HG03442 (cell line): ENCODE results near the gene NUFIP2.
A peak's percentile ranks its signal among the peaks of the same experiment; 100 is the strongest.
"Not testable (repeated sequence)": the region's sequence is repeated elsewhere in the genome, so short reads cannot be mapped to it uniquely, and the experiment has no call there.

Experiments
- ATAC-seq: cut with Tn5 transposase; IDR thresholded peaks from one replicate; pipeline ENCODE4 v1.9.1; 2021; ENCODE audit warnings: mild to moderate bottlenecking, moderate library complexity; ENCODE audit not compliant: unreplicated experiment

Gene NUFIP2, protein sequence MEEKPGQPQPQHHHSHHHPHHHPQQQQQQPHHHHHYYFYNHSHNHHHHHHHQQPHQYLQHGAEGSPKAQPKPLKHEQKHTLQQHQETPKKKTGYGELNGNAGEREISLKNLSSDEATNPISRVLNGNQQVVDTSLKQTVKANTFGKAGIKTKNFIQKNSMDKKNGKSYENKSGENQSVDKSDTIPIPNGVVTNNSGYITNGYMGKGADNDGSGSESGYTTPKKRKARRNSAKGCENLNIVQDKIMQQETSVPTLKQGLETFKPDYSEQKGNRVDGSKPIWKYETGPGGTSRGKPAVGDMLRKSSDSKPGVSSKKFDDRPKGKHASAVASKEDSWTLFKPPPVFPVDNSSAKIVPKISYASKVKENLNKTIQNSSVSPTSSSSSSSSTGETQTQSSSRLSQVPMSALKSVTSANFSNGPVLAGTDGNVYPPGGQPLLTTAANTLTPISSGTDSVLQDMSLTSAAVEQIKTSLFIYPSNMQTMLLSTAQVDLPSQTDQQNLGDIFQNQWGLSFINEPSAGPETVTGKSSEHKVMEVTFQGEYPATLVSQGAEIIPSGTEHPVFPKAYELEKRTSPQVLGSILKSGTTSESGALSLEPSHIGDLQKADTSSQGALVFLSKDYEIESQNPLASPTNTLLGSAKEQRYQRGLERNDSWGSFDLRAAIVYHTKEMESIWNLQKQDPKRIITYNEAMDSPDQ

GRCh38 chr17:29293890-29294579 is at the start of gene NUFIP2:
Gene NUFIP2, minus strand, starts transcription at chr17:29294148. Its CDS starts 89 bp downstream, at chr17:29294059.
- ATAC-seq, result peak; percentile 76

DNA sequence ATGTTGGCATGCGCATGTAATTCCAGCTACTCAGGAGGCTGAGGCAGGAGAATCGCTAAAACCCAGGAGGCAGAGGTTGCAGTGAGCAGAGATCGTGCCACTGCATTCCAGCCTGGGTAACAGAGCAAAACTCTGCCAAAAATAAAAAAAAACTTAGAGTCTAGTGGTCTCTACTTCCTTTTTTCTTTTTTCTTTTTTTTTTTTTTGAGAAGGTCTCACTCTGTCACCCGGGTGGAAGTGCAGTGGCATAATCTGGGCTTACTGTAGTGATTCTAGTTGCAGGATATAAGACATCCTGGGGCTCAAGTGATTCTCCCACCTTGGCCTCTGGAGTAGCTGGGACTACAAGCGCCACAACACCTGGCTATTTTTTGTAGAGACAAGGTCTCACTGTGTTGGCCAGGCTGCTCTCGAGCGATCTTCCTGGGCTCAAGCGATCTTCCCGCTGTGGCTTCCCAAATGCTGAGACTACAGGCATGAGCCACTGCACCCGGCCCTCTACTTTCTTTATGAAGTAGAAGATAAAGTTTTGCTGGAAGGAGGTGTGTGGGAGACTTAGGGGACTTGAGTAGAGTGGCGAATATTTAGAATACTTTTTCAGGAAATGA is 48.3 kb upstream of the NUFIP2 start:
- no peak for ATAC-seq

- ATAC-seq, result no peak
Observed at GRCh38 chr17:29341726-29342125, 47.8 kb upstream of the NUFIP2 start.

DNA sequence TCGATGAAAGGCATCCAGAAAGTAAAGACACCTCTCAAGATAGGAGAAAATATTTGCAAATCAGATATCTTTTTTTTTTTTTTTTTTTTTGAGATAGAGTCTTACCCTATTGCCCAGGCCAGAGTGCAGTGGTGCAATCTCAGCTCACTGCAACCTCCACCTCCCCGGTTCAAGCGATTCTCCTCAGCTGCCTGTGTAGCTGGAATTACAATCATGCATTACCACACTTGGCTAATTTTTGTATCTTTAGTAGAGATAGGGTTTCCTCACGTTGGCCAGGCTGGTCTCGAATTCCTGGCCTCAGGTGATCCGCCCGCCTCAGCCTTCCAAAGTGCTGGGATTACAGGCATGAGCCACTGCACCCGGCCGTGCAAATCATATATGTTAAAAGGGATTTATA is 45.1 kb upstream of the NUFIP2 start:
- not testable (repeated sequence) for ATAC-seq

- ATAC-seq, result no peak
Observed at GRCh38 chr17:29331708-29332085, 37.7 kb upstream of the NUFIP2 start.

DNA sequence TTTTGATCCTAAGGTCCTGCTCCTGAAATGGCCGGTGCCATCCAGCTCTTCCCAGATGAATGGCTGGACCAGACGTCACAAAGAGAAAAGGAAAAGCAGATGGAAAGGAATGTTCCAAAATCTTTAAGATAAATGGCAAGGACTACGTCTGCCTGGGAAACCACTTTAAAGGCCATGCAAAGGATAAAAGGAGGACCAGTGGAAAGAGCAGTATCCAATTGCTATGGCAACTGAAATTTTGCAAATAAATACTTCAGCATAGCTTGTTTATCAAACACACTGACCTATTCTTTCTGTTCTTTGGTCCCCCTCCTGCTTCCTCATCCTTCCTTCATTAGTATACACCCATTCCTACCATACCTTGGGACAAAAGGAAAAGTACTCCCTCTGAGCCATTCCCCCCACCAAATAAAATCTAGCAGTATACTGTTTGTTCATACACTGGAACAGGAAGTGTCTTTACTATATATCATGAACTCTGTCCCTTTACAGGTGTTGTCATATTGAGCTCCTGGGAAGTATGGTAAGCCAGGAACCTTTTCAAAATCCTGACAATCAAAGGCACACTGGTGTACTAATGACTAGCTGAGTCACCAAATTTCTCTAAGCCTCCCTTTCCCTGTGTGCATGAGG is 37.2 kb upstream of the NUFIP2 start:
- ATAC-seq, result no peak

- ATAC-seq, result no peak
Observed at GRCh38 chr17:29327412-29327811, 33.5 kb upstream of the NUFIP2 start.

DNA sequence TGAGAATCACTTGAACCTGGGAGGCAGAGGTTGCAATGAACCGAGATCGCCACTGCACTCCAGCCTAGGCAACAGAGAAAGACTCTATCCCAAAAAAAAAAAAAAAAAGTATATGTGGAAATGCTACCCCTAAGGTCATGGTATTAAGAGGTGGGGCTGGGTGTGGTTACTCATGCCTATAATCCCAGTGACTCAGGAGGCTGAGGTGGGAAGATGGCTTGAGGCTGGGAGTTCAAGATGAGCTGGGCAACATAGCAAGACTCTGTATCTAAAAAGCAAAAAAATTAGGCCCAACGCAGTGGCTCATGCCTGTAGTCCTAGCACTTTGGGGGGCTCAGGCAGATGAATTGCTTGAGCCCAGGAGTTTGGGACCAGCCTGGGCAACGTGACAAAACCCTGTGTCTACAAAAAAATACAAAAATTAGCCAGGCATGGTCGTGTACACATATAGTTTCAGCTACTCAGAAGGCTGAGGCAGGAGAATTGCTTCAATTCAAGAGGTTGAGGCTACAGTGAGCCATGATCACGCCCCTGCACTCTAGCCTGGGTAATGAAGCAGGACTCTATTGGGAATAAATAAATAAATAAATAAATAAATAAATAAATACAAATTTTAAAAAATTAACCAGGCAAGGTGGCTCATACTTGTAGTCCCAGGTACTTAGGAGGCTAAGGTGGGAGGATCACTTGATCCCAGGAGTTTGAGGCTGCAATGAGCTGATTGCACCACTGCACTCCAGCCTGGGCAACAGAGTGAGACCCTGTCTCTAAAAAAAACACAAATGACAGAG is 32.3 kb upstream of the NUFIP2 start:
- ATAC-seq, result no peak

- no peak for ATAC-seq
Observed at GRCh38 chr17:29322363-29322762, 28.4 kb upstream of the NUFIP2 start.

GRCh38 chr17:29303386-29303785 is 9.4 kb upstream of the NUFIP2 start:
- ATAC-seq, result no peak

DNA sequence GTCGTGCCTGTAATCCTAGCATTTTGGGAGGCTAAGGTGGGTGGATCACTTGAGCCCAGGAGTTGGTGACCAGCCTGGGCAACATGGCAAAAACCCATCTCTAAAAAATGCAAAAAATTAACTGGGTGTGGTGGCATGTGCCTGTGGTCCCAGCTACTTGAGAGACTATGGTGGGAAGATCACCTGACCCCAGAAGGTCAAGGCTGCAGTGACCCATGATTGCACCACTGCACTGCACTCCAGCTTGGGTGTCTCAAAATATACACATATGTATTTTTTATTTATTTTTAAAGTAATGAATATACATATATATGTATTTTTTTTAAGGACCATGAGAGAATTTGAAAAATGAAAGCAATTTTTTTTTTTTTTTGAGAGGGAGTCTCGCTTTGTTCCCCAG is 5.1 kb upstream of the NUFIP2 start:
- ATAC-seq, result no peak

- no peak for ATAC-seq
Observed at GRCh38 chr17:29295420-29295819, 1.5 kb upstream of the NUFIP2 start.

- no peak for ATAC-seq
Observed at GRCh38 chr17:29294580-29294900, 592 bp upstream of the NUFIP2 start.

GRCh38 chr17:29292992-29293889 is 707 bp downstream of the NUFIP2 start:
- peak; percentile 21 for ATAC-seq

- peak; percentile 14 for ATAC-seq
Observed at GRCh38 chr17:29292071-29292991, 1.6 kb downstream of the NUFIP2 start.

- no peak for ATAC-seq
Observed at GRCh38 chr17:29291163-29291752, 2.7 kb downstream of the NUFIP2 start.

- ATAC-seq, result no peak
Observed at GRCh38 chr17:29289852-29290251, 4.1 kb downstream of the NUFIP2 start.

DNA sequence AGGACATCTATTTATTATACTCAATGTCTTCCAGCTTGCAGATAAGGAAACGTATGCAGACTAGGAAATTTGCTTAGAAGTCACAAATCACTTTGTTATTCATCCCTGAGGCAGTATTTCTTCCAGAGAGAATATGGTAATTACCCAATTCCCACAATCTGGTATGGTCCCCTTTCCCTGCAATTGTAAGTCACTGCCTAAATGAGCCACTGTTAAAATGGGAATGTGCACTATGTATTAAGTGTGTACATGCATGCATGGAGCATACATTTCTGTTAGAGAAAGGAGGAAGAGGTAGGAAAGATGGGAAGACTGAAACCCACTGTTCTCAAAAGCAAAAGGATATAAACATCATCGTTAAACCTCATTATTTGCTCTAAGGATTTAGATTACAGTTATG is 10.0 kb downstream of the NUFIP2 start:
- ATAC-seq, result no peak
